GM21825 (cell line): ENCODE results near the gene TSPO.

Experiments
- ATAC-seq: cut with Tn5 transposase; IDR thresholded peaks from one replicate; pipeline ENCODE4 v1.9.1; 2021; ENCODE audit warnings: mild to moderate bottlenecking, moderate library complexity; ENCODE audit not compliant: unreplicated experiment

Gene TSPO

GRCh38 chr22:43157874-43158546 lies 6.7 kb downstream of the TSPO start:
- no peak for ATAC-seq

GRCh38 chr22:43158778-43159483 lies 7.6 kb downstream of the TSPO start:
- no peak for ATAC-seq

GRCh38 chr22:43159484-43160178 lies 8.3 kb downstream of the TSPO start:
- no peak for ATAC-seq

GRCh38 chr22:43160497-43161126 lies 9.3 kb downstream of the TSPO start:
- ATAC-seq = no peak

- ATAC-seq = no peak
Observed at GRCh38 chr22:43162412-43163150, 11.2 kb downstream of the TSPO start.

- no peak for ATAC-seq
Observed at GRCh38 chr22:43163241-43163795, 12.0 kb downstream of the TSPO start.

- no peak for ATAC-seq
Observed at GRCh38 chr22:43164636-43165035, 13.3 kb downstream of the TSPO start.

GRCh38 chr22:43166132-43166930 lies 15.0 kb downstream of the TSPO start:
- ATAC-seq = no peak

GRCh38 chr22:43167001-43167589 lies 15.7 kb downstream of the TSPO start:
- no peak for ATAC-seq

- ATAC-seq = no peak
Observed at GRCh38 chr22:43168471-43169309, 17.3 kb downstream of the TSPO start.

- no peak for ATAC-seq
Observed at GRCh38 chr22:43169310-43170130, 18.2 kb downstream of the TSPO start.

- no peak for ATAC-seq
Observed at GRCh38 chr22:43170131-43170480, 18.7 kb downstream of the TSPO start.

GRCh38 chr22:43171019-43171491 lies 19.7 kb downstream of the TSPO start:
- ATAC-seq = no peak

- ATAC-seq = no peak
Observed at GRCh38 chr22:43171607-43172006, 20.2 kb downstream of the TSPO start.

- no peak for ATAC-seq
Observed at GRCh38 chr22:43172191-43172590, 20.8 kb downstream of the TSPO start.

GRCh38 chr22:43173566-43173965 lies 22.2 kb downstream of the TSPO start:
- no peak for ATAC-seq

- no peak for ATAC-seq
Observed at GRCh38 chr22:43173976-43174720, 22.8 kb downstream of the TSPO start.
